H9 (cell line): Measurements from ENCODE around the gene IL1RAPL2. TPM values are rescaled to one million over a fixed set of nuclear protein-coding genes. Genes with fewer than 3 reads are reported as not detected.

Experiments used
- DNase-seq: peaks from one replicate; pipeline ENCODE4 v3.0.0-alpha.2; 2017
- H2AFZ ChIP-seq: one replicate; pipeline ENCODE4 v1.6.1; 2013; ENCODE audit warnings: mild to moderate bottlenecking, low read length, control low read depth, moderate library complexity
- H2AK5ac ChIP-seq: 2 replicates; pipeline ENCODE4 v1.6.1; 2013; ENCODE audit warnings: low read length, control low read depth, mixed read lengths; ENCODE audit not compliant: insufficient read length
- H2BK120ac ChIP-seq: one replicate; pipeline ENCODE4 v1.6.1; 2013; ENCODE audit warnings: low read depth, mild to moderate bottlenecking, low read length, control low read depth, inconsistent platforms; ENCODE audit not compliant: poor library complexity, severe bottlenecking
- H2BK12ac ChIP-seq: 2 replicates; pipeline ENCODE4 v1.6.1; 2013; ENCODE audit warnings: low read length, control low read depth, mixed read lengths, low read depth; ENCODE audit not compliant: insufficient read length
- H2BK15ac ChIP-seq: 2 replicates; pipeline ENCODE4 v1.6.1; 2013; ENCODE audit warnings: low read depth, low read length, control low read depth
- H2BK20ac ChIP-seq: one replicate; pipeline ENCODE4 v1.6.1; 2013; ENCODE audit warnings: low read depth, mild to moderate bottlenecking, low read length, control low read depth, inconsistent platforms; ENCODE audit not compliant: poor library complexity, severe bottlenecking
- H2BK5ac ChIP-seq: 2 replicates; pipeline ENCODE4 v1.6.1; 2013; ENCODE audit warnings: low read length, control low read depth, mixed read lengths; ENCODE audit not compliant: insufficient read length
- H3K14ac ChIP-seq: 2 replicates; pipeline ENCODE4 v1.6.1; 2013; ENCODE audit warnings: low read length, control low read depth; ENCODE audit not compliant: insufficient read depth
- H3K18ac ChIP-seq: 2 replicates; pipeline ENCODE4 v1.6.1; 2013; ENCODE audit warnings: low read depth, mild to moderate bottlenecking, mixed read lengths, low read length, control low read depth; ENCODE audit not compliant: insufficient read length
- H3K23ac ChIP-seq: 2 replicates; pipeline ENCODE4 v1.6.1; 2013; ENCODE audit warnings: low read length, control low read depth, mixed read lengths, low read depth; ENCODE audit not compliant: insufficient read length
- H3K23me2 ChIP-seq: 2 replicates; pipeline ENCODE4 v1.6.1; 2013; ENCODE audit warnings: low read depth, mild to moderate bottlenecking, mixed read lengths, low read length, control low read depth; ENCODE audit not compliant: insufficient read length, poor library complexity, severe bottlenecking
- H3K27ac ChIP-seq: 2 replicates; pipeline ENCODE4 v1.5.1; 2013; ENCODE audit warnings: low read length, control low read depth, mixed read lengths, low read depth; ENCODE audit not compliant: insufficient read length
- H3K27me3 ChIP-seq: 2 replicates; pipeline ENCODE4 v1.6.1; 2013; ENCODE audit warnings: low read length, control low read depth, inconsistent platforms; ENCODE audit not compliant: insufficient read depth
- H3K4ac ChIP-seq: 2 replicates; pipeline ENCODE4 v1.6.1; 2013; ENCODE audit warnings: low read depth, mild to moderate bottlenecking, control low read depth, inconsistent platforms, low read length, moderate library complexity
- H3K4me1 ChIP-seq: 2 replicates; pipeline ENCODE4 v1.6.1; 2013; ENCODE audit warnings: low read length, control low read depth, inconsistent platforms; ENCODE audit not compliant: insufficient read depth
- H3K4me2 ChIP-seq: 2 replicates; pipeline ENCODE4 v1.6.1; 2013; ENCODE audit warnings: low read length, control low read depth, mixed read lengths; ENCODE audit not compliant: insufficient read length, insufficient read depth
- H3K56ac ChIP-seq: 2 replicates; pipeline ENCODE4 v1.6.1; 2013; ENCODE audit warnings: low read depth, mild to moderate bottlenecking, mixed read lengths, low read length, control low read depth; ENCODE audit not compliant: insufficient read length
- H3K79me1 ChIP-seq: 2 replicates; pipeline ENCODE4 v1.6.1; 2013; ENCODE audit warnings: low read depth, mild to moderate bottlenecking, moderate library complexity, low read length, control low read depth, inconsistent platforms; ENCODE audit not compliant: insufficient read depth, poor library complexity, severe bottlenecking
- H3K79me2 ChIP-seq: 2 replicates; pipeline ENCODE4 v1.6.1; 2013; ENCODE audit warnings: low read length, control low read depth, inconsistent platforms; ENCODE audit not compliant: insufficient read depth
- H3K9ac ChIP-seq: 2 replicates; pipeline ENCODE4 v1.6.1; 2013; ENCODE audit warnings: low read length, control low read depth, mixed read lengths; ENCODE audit not compliant: insufficient read length; ENCODE audit errors: extremely low read depth
- H3K9me3 ChIP-seq: one replicate; pipeline ENCODE4 v1.6.1; 2013; ENCODE audit warnings: low read depth, low read length, inconsistent platforms; ENCODE audit not compliant: control insufficient read depth
- H3T11ph ChIP-seq: one replicate; pipeline ENCODE4 v1.6.1; 2013; ENCODE audit warnings: mild to moderate bottlenecking, low read length, control low read depth, inconsistent platforms
- H4K20me1 ChIP-seq: one replicate; pipeline ENCODE4 v1.6.1; 2013; ENCODE audit not compliant: control insufficient read depth, insufficient read length, insufficient read depth
- H4K5ac ChIP-seq: 2 replicates; pipeline ENCODE4 v1.6.1; 2013; ENCODE audit warnings: low read depth, mild to moderate bottlenecking, mixed read lengths, low read length, control low read depth; ENCODE audit not compliant: insufficient read length
- H4K8ac ChIP-seq: replicated peaks from 2 replicates; pipeline ENCODE4 v1.6.1; 2013; ENCODE audit warnings: low read length, control low read depth, mixed read lengths, low read depth; ENCODE audit not compliant: insufficient read length
- H4K91ac ChIP-seq: 2 replicates; pipeline ENCODE4 v1.6.1; 2013; ENCODE audit warnings: low read depth, mild to moderate bottlenecking, moderate library complexity, mixed read lengths, low read length, control low read depth; ENCODE audit not compliant: insufficient read length
- H3K27ac Mint-ChIP-seq, 3 experiments: 2 replicates in 2 of 3; 3 replicates in 1 of 3; pipeline ENCODE4 v1.8.0; 2020 to 2021; ENCODE audit warnings: mixed read lengths in 3 of 3, mild to moderate bottlenecking in 1 of 3, moderate library complexity in 1 of 3
- H3K27me3 Mint-ChIP-seq: 2 replicates; pipeline ENCODE4 v1.8.0; 2021; ENCODE audit warnings: low read depth, mild to moderate bottlenecking, moderate library complexity, mixed read lengths
- H3K36me3 Mint-ChIP-seq, 3 experiments: 2 replicates in 2 of 3; 3 replicates in 1 of 3; pipeline ENCODE4 v1.8.0; 2020 to 2021; ENCODE audit warnings: low read depth in 3 of 3, mixed read lengths in 3 of 3; ENCODE audit not compliant: insufficient read depth in 1 of 3
- H3K4me1 Mint-ChIP-seq, 2 experiments: 2 replicates each; pipeline ENCODE4 v1.8.0; 2020; ENCODE audit warnings: mixed read lengths in 2 of 2
- H3K4me3 Mint-ChIP-seq, 2 experiments: 2 replicates in 1 of 2; 3 replicates in 1 of 2; pipeline ENCODE4 v1.8.0; 2020 to 2021; ENCODE audit warnings: mild to moderate bottlenecking in 2 of 2, mixed read lengths in 2 of 2, moderate library complexity in 1 of 2
- H3K9me3 Mint-ChIP-seq, 2 experiments: 2 replicates in 1 of 2; 3 replicates in 1 of 2; pipeline ENCODE4 v1.8.0; 2020; ENCODE audit warnings: mild to moderate bottlenecking in 2 of 2, mixed read lengths in 2 of 2, moderate library complexity in 1 of 2
- CTCF ChIP-seq: fragments of 200-600 bp; sonication (generic); conservative IDR thresholded peaks from 3 replicates; pipeline ENCODE4 v1.8.0; 2021; ENCODE audit warnings: antibody characterized with exemption, mild to moderate bottlenecking
- WGBS: extraction: QIAGEN DNeasy Blood & Tissue Kit; methylation state at CpG from one replicate; pipeline ENCODE4 v1.1.7; 2013; ENCODE audit warnings: missing lambda C conversion rate, low lambda C conversion rate, mixed read lengths; ENCODE audit not compliant: insufficient read length; ENCODE audit errors: extremely low coverage; 5-methylcytosine and 5-hydroxymethylcytosine counted together
- total RNA-seq: library from RNA; stranded (reverse); gene quantifications from 2 replicates; pipeline ENCODE4 v1.2.1, GENCODE V29; 2021

Gene IL1RAPL2
- total RNA-seq, 1 experiment from 2014 or later: not detected

- Histone ChIP-seq H3K79me1 (no peaks in the 10 kb centered on the region), H2BK15ac (no peak overlapping the region), H2AK5ac (no peak overlapping the region), H2BK20ac (no peak overlapping the region), H3K9ac (no peak overlapping the region), H3K4me2 (no peak overlapping the region), H4K8ac (no peak overlapping the region), H3K56ac (no peak overlapping the region), H2AFZ (no peak overlapping the region), H3K4ac (no peak overlapping the region), H3K4me1 (peaks cover 2% of the 10 kb centered on the region; the same call in 1 of the 2 replicates), H3K79me2 (no peaks in the 10 kb centered on the region), H2BK120ac (no peak overlapping the region), H3K23me2 (no peaks in the 10 kb centered on the region), H2BK5ac (no peak overlapping the region), H3K18ac (no peak overlapping the region), H3K27me3 (no peaks in the 10 kb centered on the region), H3K23ac (no peak overlapping the region), H3K14ac (no peak overlapping the region), H2BK12ac (no peak overlapping the region), H3K27ac (no peak overlapping the region), H4K5ac (no peak overlapping the region), H4K20me1 (no peaks in the 10 kb centered on the region), H3K9me3 (no peaks in the 10 kb centered on the region), H4K91ac (no peak overlapping the region), H3T11ph (no peak overlapping the region)
- no peak overlapping the region for H3K27ac Mint-ChIP-seq
- no CpG with 5 or more reads among the region's 4 CpGs for WGBS
- H3K27me3 Mint-ChIP-seq: no peaks in the 10 kb centered on the region
- peaks cover 5 to 60% of the 10 kb centered on the region in 2 experiments; a peak in 3 of 5 replicates for H3K9me3 Mint-ChIP-seq
- H3K4me1 Mint-ChIP-seq: peaks cover 10 to 15% of the 10 kb centered on the region in 2 experiments
- H3K4me3 Mint-ChIP-seq: no peak overlapping the region
- TF ChIP-seq CTCF: no peak
- no peak for DNase-seq
- H3K36me3 Mint-ChIP-seq: peaks cover 0 to 10% (median 1%) of the 10 kb centered on the region in 3 experiments; a peak in 2 of 7 replicates
Measured at GRCh38 chrX:105150557-105150956, 584.6 kb downstream of the IL1RAPL2 start.
